Measurements from ENCODE around the gene ITGA3.

ITGA3 gene

DNA sequence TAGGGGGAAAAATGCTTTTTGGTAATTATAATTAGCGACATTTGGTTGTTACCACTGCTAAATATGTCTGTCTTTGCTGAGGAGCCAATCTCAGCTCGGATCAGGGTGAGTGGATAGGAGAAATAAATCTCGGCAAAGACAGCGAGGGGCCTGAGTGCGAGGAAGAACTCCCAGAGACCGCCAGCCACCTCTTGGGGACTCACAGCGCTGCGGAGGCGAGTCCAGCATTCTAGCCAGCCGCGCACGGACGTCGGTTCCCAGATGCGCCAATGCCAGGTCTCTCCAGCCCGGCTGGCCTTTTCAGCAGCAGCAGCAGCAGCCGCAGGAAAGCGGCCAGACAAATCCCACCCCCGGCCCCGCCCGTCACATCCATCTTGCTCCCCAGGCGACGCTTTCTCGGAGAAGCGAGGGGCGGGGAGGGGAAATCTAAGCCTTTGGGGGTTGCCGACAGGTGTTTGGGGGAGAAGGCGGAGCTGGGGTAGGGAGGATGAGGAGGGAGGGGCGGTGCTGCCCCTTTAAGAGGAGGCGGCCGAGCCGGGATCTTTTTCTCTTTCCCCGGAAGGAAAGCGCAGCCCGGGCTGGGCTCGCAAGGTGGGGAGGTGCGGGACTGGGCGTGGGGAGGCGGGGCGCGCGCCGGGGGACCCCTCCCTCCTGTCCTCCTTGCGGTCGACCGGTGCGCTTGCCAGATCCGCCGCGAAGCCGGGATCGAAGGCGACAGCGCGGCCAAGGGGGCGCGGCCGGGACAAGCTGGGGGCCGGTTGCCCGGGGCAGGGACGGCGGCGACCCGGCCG is at the start of gene ITGA3:
Gene ITGA3 (plus strand): TSS at position 685 of the 791 bp plus-strand sequence. CDS start 330 bp downstream, outside the sequence.
- DNase-seq (ENCODE audit: insufficient read length, low spot score) (peak; percentile 89), FAIRE-seq (no peak)
- TF ChIP-seq POLR2A (IDR thresholded peaks at IDR 0.05; ENCODE audit: low read depth, low read length), result peak; percentile 95

DNA sequence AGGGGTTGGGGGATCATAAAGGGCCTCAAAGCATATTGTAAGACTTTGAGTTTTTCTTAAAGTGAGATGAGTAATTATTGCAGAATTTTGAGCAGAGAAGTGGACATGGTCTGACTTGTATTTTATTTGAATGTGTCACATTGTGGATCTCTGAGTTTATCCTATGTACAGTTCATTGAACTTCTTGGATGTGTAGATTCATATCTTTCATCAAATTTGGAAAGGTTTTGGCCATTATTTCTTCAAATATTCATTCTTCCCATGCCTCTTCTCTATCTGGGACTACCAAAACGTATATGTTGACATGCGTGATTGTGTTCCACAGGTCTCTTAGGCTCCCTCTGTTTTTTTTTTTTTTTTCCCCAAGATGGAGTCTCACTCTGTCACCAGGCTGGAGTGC is 46.6 kb upstream of the ITGA3 start:
- no peak for TF ChIP-seq POLR2A (IDR thresholded peaks at IDR 0.05; ENCODE audit: low read depth, low read length)
- DNase-seq (ENCODE audit: insufficient read length, low spot score), result no peak
- no peak for FAIRE-seq

DNA sequence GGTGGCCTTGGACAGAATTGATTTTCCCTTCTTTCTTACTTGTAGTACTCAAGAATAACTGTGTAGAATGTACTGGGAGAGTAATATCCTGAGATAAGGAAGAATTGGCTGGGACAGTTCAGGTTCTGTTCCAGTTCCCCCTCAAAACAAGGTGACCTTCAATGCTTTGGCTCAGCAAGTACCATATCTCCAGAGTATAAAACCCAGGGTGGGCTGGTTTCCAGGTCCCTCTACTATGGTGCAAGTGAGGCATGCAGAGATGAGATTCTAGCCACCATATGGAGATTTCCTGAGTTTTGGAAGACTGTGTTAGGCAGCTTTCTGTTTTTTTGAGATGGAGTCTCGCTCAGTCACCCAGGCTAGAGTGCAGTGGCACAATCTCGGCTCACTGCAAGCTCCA is 42.8 kb upstream of the ITGA3 start:
- DNase-seq (ENCODE audit: insufficient read length, low spot score) (no peak), FAIRE-seq (no peak)
- no peak for TF ChIP-seq POLR2A (IDR thresholded peaks at IDR 0.05; ENCODE audit: low read depth, low read length)

DNA sequence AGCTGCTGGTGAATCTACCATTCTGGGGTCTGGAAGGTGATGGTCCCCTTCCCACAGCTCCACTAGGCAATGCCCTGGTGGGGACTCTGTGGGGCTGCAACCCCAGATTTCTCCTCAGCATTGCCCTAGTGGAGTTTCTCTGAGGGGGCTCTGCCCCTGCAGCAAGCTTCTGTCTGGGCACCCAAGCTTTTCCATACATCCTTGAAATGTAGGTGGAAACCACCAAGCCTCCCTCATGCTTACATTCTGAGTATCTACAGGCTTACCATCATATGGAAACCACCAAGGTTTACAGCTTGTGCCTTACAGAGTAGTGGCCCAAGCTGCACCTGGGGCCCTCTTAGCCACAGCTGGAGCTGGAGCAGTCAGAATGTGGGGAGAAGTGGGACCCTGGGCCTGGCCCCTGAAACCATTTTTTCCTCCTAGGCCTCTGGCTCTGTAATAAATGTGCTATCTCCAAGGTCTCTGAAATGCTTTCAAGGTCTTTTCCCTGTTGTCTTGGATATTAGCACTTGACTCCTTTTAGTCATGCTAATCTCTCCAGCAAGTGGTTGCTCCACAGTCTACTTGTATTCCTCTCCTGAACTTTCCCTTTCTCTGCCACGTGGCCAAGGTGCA is 41.3 kb upstream of the ITGA3 start:
- TF ChIP-seq POLR2A (IDR thresholded peaks at IDR 0.05; ENCODE audit: low read depth, low read length), result no peak
- FAIRE-seq, result no peak

DNA sequence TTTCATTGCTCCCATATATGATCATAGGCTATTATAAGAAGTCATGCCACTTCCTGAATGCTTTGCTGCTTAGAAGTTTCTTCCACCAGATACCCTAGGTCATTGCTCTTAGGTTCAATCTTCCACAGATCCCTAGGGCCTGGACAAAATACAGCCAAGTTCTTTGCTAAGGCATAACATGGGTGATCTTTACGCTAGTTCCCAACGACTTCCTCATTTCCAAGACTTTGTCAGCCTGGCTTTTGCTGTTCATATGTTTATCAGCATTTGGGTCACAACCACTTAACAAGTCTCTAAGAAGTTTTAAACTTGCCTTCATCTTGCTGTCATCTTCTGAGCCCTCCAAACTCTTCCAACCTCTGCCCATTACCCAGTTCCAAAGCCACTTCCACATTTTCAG is 40.8 kb upstream of the ITGA3 start:
- TF ChIP-seq POLR2A (IDR thresholded peaks at IDR 0.05; ENCODE audit: low read depth, low read length), result no peak
- FAIRE-seq (no peak), DNase-seq (ENCODE audit: insufficient read length, low spot score) (no peak)

More for the DNA sequence above, 41.3 kb upstream of the ITGA3 start:
- DNase-seq (ENCODE audit: insufficient read length, low spot score), result no peak

DNA sequence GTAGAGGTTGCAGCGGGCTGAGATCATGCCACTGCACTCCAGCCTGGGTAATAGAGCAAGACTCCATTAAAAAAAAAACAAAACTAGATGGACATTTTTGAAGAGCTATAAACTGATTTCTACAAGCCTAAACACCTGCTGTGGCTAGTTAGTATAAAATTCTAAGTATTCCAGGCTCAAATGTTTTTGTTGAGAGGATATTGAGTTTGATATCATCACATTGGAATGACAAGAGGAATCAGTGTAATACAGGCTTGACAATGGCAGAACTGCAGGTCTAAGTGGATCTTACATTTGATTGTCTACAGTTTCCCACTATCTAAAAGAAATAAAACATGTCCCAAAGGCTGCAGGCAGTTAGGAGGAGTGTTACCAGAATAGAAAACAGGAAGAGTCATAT is 37.0 kb upstream of the ITGA3 start:
- FAIRE-seq, result no peak
- no peak for DNase-seq (ENCODE audit: insufficient read length, low spot score)
- no peak for TF ChIP-seq POLR2A (IDR thresholded peaks at IDR 0.05; ENCODE audit: low read depth, low read length)

DNA sequence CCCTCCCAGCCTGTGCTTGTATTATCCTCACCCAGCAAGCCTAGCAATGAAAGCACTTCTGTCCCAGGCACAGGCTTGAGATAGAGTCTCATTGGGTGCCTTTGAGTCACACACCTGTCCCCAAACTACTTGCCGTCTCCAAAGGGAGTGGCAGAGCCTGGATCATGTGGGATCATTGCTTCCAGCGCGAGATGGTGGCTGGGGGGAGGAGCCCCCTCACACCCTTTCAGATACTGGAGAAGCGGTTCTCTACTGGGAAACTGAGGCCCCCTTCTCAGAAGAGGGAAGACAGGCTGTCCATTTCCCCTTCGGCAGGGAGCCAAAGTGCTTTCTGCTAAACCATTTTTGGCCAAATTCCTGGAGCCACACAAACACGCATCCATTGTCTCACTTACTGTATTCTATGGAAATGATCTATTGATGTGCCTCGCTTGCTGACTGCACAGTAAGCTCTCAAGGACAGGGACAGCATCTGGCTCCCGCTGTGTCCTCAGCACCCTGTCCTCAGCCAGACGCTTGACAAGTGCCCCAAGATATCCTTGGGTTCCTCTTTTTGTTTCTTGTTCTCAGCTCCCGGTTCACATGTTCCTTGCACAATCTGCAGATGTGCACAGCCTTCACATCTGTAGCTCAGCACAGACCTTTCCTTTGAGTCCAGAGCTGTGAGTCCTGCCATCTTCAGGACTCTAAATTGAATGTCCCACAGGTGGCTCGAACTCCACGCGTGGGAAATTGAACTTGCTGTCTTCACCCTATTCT is 34.9 kb upstream of the ITGA3 start:
- no peak for TF ChIP-seq POLR2A (IDR thresholded peaks at IDR 0.05; ENCODE audit: low read depth, low read length)
- no peak for DNase-seq (ENCODE audit: insufficient read length, low spot score)
- no peak for FAIRE-seq

DNA sequence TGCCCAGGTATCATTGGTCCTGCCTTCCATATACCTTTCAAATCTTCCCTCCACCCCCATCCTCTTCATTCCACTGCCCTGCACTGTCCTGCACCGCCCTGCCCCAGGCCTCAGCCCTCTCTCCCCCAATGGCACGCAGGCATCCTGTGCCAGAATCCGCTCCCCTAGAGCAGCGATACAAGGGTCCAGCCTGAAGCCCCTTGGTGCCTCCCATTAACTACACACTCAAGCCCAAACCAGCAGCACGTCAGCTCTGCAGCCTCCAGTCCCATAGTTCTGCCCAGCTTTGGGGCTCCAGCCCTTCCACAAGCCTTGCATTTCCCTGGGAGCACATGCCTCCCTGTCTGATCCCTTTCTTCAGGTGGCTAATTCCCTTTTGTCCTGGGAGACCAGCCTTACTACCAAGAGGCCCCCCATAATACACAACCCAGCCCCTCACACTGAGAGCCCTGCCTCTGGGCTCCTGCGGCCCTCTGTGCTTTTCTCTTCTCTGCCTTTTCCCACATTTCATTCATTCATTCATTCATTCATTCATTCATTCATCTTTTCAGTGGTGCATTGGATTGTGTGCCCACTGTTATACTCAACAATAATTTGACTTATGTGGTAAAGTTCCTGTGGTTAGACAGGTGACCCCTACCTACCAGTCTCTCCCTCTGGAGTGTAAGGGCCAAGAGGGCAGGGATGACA is 34.1 kb upstream of the ITGA3 start:
- no peak for DNase-seq (ENCODE audit: insufficient read length, low spot score)
- no peak for TF ChIP-seq POLR2A (IDR thresholded peaks at IDR 0.05; ENCODE audit: low read depth, low read length)
- FAIRE-seq, result no peak

DNA sequence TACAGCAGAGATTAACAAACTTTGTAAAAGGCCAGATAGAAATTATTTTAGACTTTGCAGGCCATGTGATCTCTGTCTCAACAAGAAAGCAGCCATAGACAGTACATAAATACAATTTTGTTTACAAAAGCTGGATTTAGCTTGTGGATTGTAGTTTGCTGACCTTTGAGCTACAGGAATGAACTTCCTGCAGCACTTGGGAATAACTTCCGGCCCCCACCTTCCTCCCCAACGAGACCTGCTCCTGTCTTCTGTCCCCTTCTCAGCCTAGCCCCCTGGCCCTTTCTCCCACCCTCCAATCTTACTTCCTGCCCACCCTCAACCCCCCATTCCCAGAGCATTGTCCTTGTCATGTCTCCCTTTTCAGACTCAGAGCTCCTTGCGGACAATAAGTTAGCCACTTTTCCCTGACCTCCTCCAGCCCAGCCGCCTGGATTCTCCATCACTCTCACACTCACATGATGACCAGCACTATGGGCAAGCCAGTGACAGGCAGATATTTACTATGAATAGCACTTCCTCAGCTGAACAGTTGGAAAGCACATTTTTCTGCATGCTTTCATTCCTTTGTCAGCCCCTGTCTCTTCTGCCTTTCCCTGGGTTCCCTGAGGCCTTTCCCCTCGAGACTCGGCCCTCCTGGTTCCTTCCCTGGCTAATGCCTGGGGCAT is 33.3 kb upstream of the ITGA3 start:
- DNase-seq (ENCODE audit: insufficient read length, low spot score), result no peak
- no peak for TF ChIP-seq POLR2A (IDR thresholded peaks at IDR 0.05; ENCODE audit: low read depth, low read length)
- no peak for FAIRE-seq

DNA sequence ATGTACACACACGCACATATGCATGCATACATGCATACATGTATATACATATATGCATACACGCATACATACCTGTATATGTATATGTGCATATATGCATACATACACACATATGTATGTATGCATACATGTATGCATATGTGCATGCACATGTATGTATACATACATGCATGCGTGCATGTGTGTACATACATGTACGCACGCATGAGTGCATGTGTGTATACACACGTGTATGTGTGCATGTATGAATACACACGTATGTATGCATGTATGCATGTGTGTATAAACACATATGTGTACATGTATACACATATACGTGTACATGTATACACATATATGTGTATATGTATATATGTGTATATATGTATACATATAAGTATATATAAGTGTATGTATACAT is 32.4 kb upstream of the ITGA3 start:
- DNase-seq (ENCODE audit: insufficient read length, low spot score) (no peak), FAIRE-seq (no peak)
- no peak for TF ChIP-seq POLR2A (IDR thresholded peaks at IDR 0.05; ENCODE audit: low read depth, low read length)

DNA sequence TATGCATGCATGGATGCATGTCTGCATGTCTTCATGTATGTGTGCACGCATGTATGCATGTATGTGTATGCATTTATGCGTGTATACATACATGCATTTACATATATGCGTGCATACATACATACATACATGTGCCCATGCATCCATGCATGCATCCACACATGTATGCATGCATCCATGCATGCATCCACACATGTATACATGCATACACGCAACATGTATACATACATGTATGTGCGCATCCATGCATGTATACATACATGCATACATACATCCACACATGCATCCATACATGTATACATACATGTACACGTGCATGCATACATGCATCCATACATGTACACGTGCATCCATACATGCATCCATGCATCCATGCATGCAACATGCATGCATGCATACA is 31.1 kb upstream of the ITGA3 start:
- FAIRE-seq, result no peak
- no peak for DNase-seq (ENCODE audit: insufficient read length, low spot score)
- TF ChIP-seq POLR2A (IDR thresholded peaks at IDR 0.05; ENCODE audit: low read depth, low read length), result no peak

DNA sequence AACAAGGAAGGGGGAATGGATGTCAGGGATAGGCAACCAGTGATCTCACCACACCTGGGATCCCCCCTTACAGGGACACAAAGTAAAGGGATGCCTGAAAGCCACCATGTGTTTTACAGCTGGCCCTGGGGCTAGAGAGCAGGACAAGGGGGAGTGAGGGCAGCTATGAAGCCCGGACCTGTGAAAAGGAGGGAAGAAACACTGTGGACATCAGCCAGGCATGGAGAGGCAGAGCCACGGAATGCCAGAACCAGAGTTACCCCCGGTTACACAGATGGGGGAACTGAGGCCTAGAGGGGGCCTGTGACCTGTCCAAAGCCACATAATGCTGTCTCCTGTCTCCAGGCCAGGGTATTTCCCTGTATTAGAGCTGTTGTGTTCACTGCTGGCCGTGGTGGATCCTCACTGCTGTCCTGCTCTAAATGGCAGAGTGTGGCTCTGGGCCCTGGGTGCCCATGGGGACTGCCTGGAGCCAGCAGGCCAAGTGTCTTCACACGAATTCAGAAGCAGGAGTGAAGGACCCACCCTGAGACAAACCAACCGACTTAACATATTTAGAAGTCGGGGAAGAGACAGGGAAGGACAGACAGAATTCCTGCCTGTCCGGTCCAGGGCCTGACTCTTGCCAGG is 29.7 kb upstream of the ITGA3 start:
- no peak for TF ChIP-seq POLR2A (IDR thresholded peaks at IDR 0.05; ENCODE audit: low read depth, low read length)
- DNase-seq (ENCODE audit: insufficient read length, low spot score) (no peak), FAIRE-seq (no peak)

DNA sequence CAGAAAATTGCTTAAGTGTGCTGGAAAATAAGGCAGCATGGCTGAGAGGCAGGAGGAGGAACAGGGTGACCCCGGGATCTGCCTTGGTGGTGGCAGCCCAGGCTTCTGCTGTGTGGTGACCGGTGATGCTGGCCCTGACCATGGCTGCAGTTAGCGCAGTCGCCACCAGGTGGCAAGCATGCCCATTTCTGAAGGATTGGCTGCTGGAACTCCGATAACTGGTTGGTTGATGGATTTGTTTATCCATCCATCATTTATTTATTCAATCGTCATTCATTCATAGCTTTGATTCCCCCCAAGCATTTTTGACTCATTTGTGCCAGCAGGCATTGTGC is 29.1 kb upstream of the ITGA3 start:
- DNase-seq (ENCODE audit: insufficient read length, low spot score) (peak; percentile 75), FAIRE-seq (no peak)
- no peak for TF ChIP-seq POLR2A (IDR thresholded peaks at IDR 0.05; ENCODE audit: low read depth, low read length)
